Ovary (tissue), 3 donors: ENCODE results near the gene ZNF205.

ENCODE experiments used
- CTCF ChIP-seq, 3 donors: fragments of 450-650 bp in 2 of 3; fragments of 200-600 bp in 1 of 3; IDR thresholded peaks; one replicate each; pipeline versions ENCODE4 v1.5.1 to v1.8.0; 2016 to 2022; ENCODE audit warnings: antibody characterized with exemption in 3 of 3, mild to moderate bottlenecking in 1 of 3
- POLR2A ChIP-seq: fragments of 450-650 bp; IDR thresholded peaks from one replicate; pipeline ENCODE4 v1.6.1; 2017; ENCODE audit warnings: antibody characterized with exemption, mild to moderate bottlenecking, moderate library complexity
- donor health status: DM: no; HTN: no; CAD: no.

- TF ChIP-seq POLR2A: no peak
- TF ChIP-seq CTCF (IDR thresholded peaks at IDR 0.05): no peak
Observed at GRCh38 chr16:3091551-3091950, 20.8 kb upstream of the ZNF205 start.
